ENCODE data around the gene NLGN4X. TPM values are rescaled to one million over a fixed set of nuclear protein-coding genes. Genes with fewer than 3 reads are reported as not detected.

NLGN4X gene
- polyA plus RNA-seq, 6 donors from 2014 or later: 0.23 TPM; not detected in 5

DNA sequence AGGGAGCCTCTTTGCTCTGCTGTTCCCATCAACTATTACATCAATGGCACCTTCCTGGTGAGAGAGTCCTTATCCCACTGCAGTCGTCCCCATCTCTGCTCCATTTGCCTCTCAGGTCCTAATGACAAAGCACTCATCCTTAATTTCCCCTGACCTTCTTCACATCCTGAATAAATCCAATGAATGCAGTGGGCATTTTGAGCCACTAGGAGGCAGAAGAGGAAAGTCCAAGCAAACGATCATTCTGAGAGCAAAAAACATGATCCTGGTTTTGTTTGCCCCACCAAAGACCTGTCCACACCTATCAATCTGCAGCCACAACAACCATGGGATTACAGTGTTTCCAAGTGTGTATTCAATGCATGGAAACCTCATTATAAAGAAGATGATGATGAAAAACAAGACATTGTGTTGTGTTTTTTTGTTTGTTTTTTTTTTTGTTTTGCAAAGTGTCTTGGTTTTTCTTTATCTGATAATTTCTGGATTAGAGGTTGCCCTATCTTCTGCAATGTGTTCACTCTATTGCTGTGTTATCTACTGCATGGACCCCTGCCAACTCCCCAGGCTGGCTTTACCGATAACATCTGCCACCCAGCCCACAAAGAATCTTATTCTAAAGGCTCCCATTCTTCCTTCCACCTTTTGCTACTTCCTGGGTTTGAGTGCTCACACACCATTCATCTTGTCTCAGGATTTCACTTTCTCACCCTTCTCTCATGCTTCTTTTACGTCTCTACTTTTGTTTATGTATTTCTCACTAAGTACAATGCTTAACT lies 207.2 kb downstream of the NLGN4X start:
- Mint-ChIP-seq H3K9me3 (peaks cover 0 to 1% (median 0%) of the 10 kb centered on the region in 7 donors), H3K4me3 (no peak overlapping the region), H3K27ac (peak overlapping the region in 1 of 6 donors; percentile 23), H3K4me1 (peaks cover 0 to 4% (median 0%) of the 10 kb centered on the region in 3 donors), H3K36me3 (no peaks in the 10 kb centered on the region), H3K27me3 (peaks cover 9 to 28% (median 24%) of the 10 kb centered on the region in 3 donors)
- ATAC-seq (ENCODE audit: low read depth in 2 of 2) (no peak), DNase-seq (peak; percentile 25)

- Mint-ChIP-seq H3K27me3 (peaks cover 9 to 22% (median 17%) of the 10 kb centered on the region in 3 donors), H3K27ac (no peak overlapping the region), H3K4me1 (peaks cover 0 to 4% (median 0%) of the 10 kb centered on the region in 3 donors), H3K4me3 (no peak overlapping the region), H3K9me3 (peaks cover 0 to 1% (median 0%) of the 10 kb centered on the region in 7 donors), H3K36me3 (no peaks in the 10 kb centered on the region)
- DNase-seq (no peak), ATAC-seq (ENCODE audit: low read depth in 2 of 2) (no peak)
These were observed 209.6 kb downstream of the NLGN4X start for GRCh38 chrX:6019076-6019475.

- Mint-ChIP-seq H3K4me1 (no peaks in the 10 kb centered on the region), H3K4me3 (no peak overlapping the region), H3K36me3 (no peaks in the 10 kb centered on the region), H3K27me3 (peaks cover 0 to 10% (median 4%) of the 10 kb centered on the region in 3 donors), H3K27ac (no peak overlapping the region), H3K9me3 (peaks cover 0 to 3% (median 0%) of the 10 kb centered on the region in 7 donors)
- no peak for DNase-seq
- no peak for ATAC-seq (ENCODE audit: low read depth in 2 of 2)
These were observed 213.2 kb downstream of the NLGN4X start for GRCh38 chrX:6015423-6015822.

GRCh38 chrX:6012357-6012756 lies 216.3 kb downstream of the NLGN4X start:
- DNase-seq: no peak
- H3K27ac Mint-ChIP-seq: no peak overlapping the region
- no peak overlapping the region for H3K4me3 Mint-ChIP-seq
- peaks cover 0 to 5% (median 4%) of the 10 kb centered on the region in 3 donors for H3K27me3 Mint-ChIP-seq
- no peaks in the 10 kb centered on the region for H3K36me3 Mint-ChIP-seq
- ATAC-seq (ENCODE audit: low read depth in 2 of 2): no peak
- no peaks in the 10 kb centered on the region for H3K4me1 Mint-ChIP-seq
- H3K9me3 Mint-ChIP-seq: peaks cover 0 to 6% (median 0%) of the 10 kb centered on the region in 7 donors

- Mint-ChIP-seq H3K36me3 (no peaks in the 10 kb centered on the region), H3K27me3 (no peaks in the 10 kb centered on the region), H3K9me3 (peaks cover 0 to 3% (median 0%) of the 10 kb centered on the region in 7 donors), H3K4me1 (no peaks in the 10 kb centered on the region), H3K27ac (no peak overlapping the region), H3K4me3 (no peak overlapping the region)
- DNase-seq: no peak
- ATAC-seq (ENCODE audit: low read depth in 2 of 2): no peak
These were observed 222.8 kb downstream of the NLGN4X start for GRCh38 chrX:6005856-6006255.

DNA sequence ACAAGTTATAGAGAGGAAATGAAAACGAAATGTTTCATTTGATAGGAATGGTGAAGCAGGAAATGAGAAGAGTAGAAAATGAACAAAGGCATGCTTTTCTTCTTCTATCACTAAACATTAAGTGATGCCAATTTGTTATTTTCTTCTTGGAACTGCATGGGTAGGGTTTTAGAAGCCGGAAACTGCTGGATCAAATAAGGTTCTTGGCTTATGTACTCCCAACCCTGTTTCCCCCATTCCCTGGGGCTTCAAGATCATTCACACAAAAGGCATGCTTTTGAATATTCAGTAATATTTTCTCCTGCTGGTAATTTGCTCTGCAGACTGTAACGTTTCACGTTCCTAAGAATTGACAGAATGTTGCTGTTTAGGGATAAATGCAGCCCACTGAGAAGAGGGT lies 224.1 kb downstream of the NLGN4X start:
- H3K4me3 Mint-ChIP-seq: no peak overlapping the region
- DNase-seq (no peak), ATAC-seq (ENCODE audit: low read depth in 2 of 2) (no peak)
- H3K27me3 Mint-ChIP-seq: no peaks in the 10 kb centered on the region
- H3K27ac Mint-ChIP-seq: no peak overlapping the region
- H3K4me1 Mint-ChIP-seq: no peaks in the 10 kb centered on the region
- no peaks in the 10 kb centered on the region for H3K36me3 Mint-ChIP-seq
- peaks cover 0 to 1% (median 0%) of the 10 kb centered on the region in 7 donors for H3K9me3 Mint-ChIP-seq

DNA sequence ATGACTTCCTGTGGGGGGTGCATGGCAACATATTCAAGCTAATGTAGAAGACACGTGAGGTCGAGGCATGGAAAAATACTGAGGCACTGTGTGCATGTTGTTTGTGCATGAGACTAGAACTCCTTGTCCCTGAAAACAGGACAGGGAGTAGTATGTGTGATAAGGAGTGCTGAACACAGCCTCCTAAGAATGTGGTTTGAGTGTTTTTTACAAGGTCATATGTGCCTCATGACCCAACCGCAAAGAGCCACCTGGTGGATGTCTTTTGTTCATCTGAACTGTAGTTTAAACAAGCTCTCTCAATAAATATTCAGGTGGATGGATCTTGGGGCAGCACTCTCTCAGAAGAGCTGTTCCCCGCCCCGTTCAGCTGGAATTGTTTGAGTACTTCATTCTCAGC lies 226.6 kb downstream of the NLGN4X start:
- no peaks in the 10 kb centered on the region for H3K36me3 Mint-ChIP-seq
- H3K27ac Mint-ChIP-seq: no peak overlapping the region
- no peaks in the 10 kb centered on the region for H3K4me1 Mint-ChIP-seq
- no peak overlapping the region for H3K4me3 Mint-ChIP-seq
- peaks cover 0 to 1% (median 0%) of the 10 kb centered on the region in 7 donors for H3K9me3 Mint-ChIP-seq
- no peak for ATAC-seq (ENCODE audit: low read depth in 2 of 2)
- DNase-seq: no peak
- no peaks in the 10 kb centered on the region for H3K27me3 Mint-ChIP-seq

DNA sequence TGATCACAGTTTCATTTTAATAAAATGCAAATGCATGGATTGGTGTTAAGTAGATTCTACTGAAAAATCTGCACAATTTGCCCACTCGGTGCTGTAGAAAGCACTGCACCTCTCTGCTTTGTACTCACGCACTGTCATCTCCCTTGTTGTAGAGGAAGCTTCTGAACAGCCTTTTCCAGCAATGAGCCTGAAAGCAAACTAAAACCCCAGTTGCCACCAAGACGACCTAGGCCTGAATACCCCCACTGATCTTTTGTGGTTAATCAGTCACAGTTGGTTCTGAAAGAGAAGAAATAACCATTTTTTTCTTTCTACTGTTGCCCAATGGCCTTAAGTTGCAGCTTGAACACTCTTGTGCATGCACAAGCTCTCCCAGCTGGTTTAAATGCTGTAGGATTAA lies 229.8 kb downstream of the NLGN4X start:
- no peak for DNase-seq
- Mint-ChIP-seq H3K27me3 (no peaks in the 10 kb centered on the region), H3K27ac (no peak overlapping the region), H3K4me1 (no peaks in the 10 kb centered on the region), H3K9me3 (peaks cover 0 to 3% (median 0%) of the 10 kb centered on the region in 7 donors), H3K36me3 (no peaks in the 10 kb centered on the region), H3K4me3 (no peak overlapping the region)
- no peak for ATAC-seq (ENCODE audit: low read depth in 2 of 2)

DNA sequence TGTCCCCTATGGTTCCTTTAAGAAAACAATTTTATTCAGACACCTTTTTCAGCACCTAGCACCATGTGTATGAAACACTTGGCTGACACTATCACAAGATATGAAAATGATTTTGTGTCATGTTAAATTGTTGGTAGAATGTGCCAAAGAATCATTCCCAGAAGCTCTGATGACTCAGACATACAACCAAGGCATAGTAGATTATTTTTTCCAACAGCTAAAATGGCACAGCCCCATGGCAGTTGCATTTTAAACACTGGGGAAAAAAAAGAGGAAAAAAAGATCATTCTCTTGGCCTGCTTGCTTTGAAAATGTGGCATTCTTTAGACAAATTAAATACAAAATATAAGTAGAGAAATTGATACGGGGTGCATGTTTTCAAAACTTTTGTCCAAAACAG lies 230.2 kb downstream of the NLGN4X start:
- H3K27me3 Mint-ChIP-seq: no peaks in the 10 kb centered on the region
- ATAC-seq (ENCODE audit: low read depth in 2 of 2): no peak
- H3K9me3 Mint-ChIP-seq: peaks cover 0 to 3% (median 0%) of the 10 kb centered on the region in 7 donors
- no peaks in the 10 kb centered on the region for H3K4me1 Mint-ChIP-seq
- H3K27ac Mint-ChIP-seq: no peak overlapping the region
- H3K4me3 Mint-ChIP-seq: no peak overlapping the region
- no peak for DNase-seq
- H3K36me3 Mint-ChIP-seq: no peaks in the 10 kb centered on the region

DNA sequence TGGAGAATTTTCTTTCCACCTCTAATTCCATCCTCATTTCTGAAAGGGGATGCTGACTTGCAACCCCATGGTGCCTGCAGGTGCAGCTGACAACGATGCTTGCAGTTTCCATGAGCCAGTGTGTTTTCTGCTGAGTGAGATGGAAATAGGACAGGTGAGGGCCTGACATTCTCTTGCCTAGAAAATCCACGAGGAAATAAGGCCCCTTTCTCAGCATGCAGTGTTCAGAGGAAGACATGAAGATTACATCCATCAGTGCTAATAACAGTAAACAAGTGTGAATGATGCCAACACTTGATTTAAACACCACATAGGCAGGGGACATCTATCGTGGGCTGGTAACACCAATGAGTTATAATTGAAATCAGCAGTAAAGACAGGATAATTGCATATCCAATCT lies 237.3 kb downstream of the NLGN4X start:
- Mint-ChIP-seq H3K36me3 (no peaks in the 10 kb centered on the region), H3K4me1 (no peaks in the 10 kb centered on the region), H3K27me3 (no peaks in the 10 kb centered on the region), H3K27ac (no peak overlapping the region), H3K9me3 (peaks cover 0 to 5% (median 2%) of the 10 kb centered on the region in 7 donors), H3K4me3 (no peak overlapping the region)
- DNase-seq: no peak
- no peak for ATAC-seq (ENCODE audit: low read depth in 2 of 2)

DNA sequence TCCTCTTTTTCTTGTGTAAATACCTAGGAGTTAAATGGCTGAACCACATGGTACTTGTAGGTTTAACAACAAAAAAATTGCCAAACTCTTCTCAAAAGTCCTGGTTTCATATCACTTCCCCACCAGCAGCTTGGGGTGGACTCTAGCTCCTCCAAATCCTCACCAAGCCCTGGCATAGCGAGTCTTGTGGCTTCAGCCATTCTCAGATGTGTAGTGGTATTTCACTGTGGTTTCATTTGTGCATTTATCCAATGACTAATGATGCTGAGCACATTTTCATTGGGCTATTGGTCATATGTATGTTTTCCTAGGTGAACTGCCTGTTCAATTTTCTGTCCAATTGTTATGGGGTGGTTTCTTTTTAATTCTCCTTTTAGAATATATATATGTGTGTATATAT lies 249.3 kb downstream of the NLGN4X start:
- Mint-ChIP-seq H3K4me1 (no peaks in the 10 kb centered on the region), H3K9me3 (peaks cover 0 to 14% (median 4%) of the 10 kb centered on the region in 7 donors)
- no peak for DNase-seq

DNA sequence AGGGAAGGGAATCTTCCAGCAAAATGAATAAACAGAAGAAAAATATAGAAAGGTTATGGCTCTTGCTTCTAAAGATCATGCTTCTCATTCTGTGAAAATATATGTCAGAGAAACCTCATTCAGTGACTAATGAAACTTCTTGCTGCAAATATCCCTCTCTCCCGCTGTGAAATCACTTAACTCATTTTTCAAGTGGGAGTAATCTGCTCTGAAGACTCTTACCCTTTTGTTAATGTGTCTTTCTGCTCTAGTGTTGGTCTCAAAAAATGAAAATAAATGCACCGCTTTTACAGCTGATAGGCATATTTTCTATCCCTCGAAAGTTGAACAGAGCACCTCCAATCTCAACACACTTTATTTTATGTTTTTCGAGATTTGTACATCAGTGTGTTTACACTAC lies 252.3 kb downstream of the NLGN4X start:
- no peak for DNase-seq
- Mint-ChIP-seq H3K27ac (no peak overlapping the region), H3K27me3 (no peaks in the 10 kb centered on the region), H3K36me3 (no peaks in the 10 kb centered on the region), H3K4me3 (no peak overlapping the region), H3K9me3 (no peaks in the 10 kb centered on the region), H3K4me1 (no peaks in the 10 kb centered on the region)
- ATAC-seq (ENCODE audit: low read depth in 2 of 2): no peak

More for the DNA sequence above, 249.3 kb downstream of the NLGN4X start:
- Mint-ChIP-seq H3K4me3 (no peak overlapping the region), H3K27me3 (no peaks in the 10 kb centered on the region), H3K27ac (no peak overlapping the region), H3K36me3 (no peaks in the 10 kb centered on the region)
- no peak for ATAC-seq (ENCODE audit: low read depth in 2 of 2)

GRCh38 chrX:5971300-5971699 lies 257.4 kb downstream of the NLGN4X start:
- Mint-ChIP-seq H3K4me3 (no peak overlapping the region), H3K4me1 (no peaks in the 10 kb centered on the region), H3K27me3 (no peaks in the 10 kb centered on the region), H3K27ac (no peak overlapping the region), H3K9me3 (peaks cover 0 to 7% (median 0%) of the 10 kb centered on the region in 7 donors), H3K36me3 (no peaks in the 10 kb centered on the region)
- ATAC-seq (ENCODE audit: low read depth in 2 of 2): no peak
- DNase-seq: no peak

DNA sequence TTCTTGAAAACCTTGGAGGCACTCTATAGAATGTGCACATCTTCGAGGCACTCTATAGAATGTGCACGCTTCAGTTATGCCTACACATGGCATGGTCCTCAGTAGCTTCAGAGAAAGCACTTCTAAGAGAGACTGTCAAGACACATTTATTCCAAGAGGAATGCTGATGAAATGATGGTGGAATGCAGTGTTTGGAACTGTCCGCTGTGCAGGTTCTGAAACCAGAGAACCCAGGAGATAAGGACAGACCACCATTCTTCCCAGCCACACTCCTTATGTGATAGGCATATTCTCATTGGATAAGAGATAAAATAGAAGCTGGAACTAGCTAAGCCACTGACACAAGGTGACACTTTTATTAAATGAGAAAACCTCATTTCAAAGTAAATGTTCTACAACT lies 263.3 kb downstream of the NLGN4X start:
- H3K4me3 Mint-ChIP-seq: no peak overlapping the region
- no peaks in the 10 kb centered on the region for H3K4me1 Mint-ChIP-seq
- DNase-seq: no peak
- H3K27ac Mint-ChIP-seq: no peak overlapping the region
- no peaks in the 10 kb centered on the region for H3K36me3 Mint-ChIP-seq
- H3K9me3 Mint-ChIP-seq: peaks cover 0 to 7% (median 4%) of the 10 kb centered on the region in 7 donors
- H3K27me3 Mint-ChIP-seq: no peaks in the 10 kb centered on the region
- no peak for ATAC-seq (ENCODE audit: low read depth in 2 of 2)
